HepG2 (cell line): ENCODE data around the gene ZNF79. TPM values are rescaled to one million over a fixed set of nuclear protein-coding genes. Genes with fewer than 3 reads are reported as not detected.

Source experiments
- ATAC-seq: fragments of 200-7000 bp; cut with Tn5 transposase; 3 replicates; pipeline ENCODE4 v1.9.1; 2020; ENCODE audit warnings: mild to moderate bottlenecking, moderate library complexity
- BruUV-seq: library from RNA; stranded (reverse); fragments of 400-500 nt; replicated peaks from 2 replicates; lab custom pipeline; 2021; lab: Mats Ljungman, UMichigan
- CTCF ChIA-PET: fragments of 300-600 bp; formaldehyde crosslinking; extraction: SDS; loops from one replicate; lab custom pipeline; 2021; ENCODE audit warnings: low total read pairs, inconsistent platforms, low intra/inter-chr PET ratio; lab: Yijun Ruan, JAX
- POLR2A ChIA-PET: fragments of 350-600 bp; sonication (Branson Sonifier 250); formaldehyde crosslinking; loops from one replicate; lab custom pipeline; 2020; ENCODE audit warnings: antibody characterized with exemption, inconsistent platforms; lab: Yijun Ruan, JAX
- DNase-seq: peaks from one replicate; pipeline ENCODE4 v3.0.0-alpha.2; 2015; ENCODE audit warnings: low spot score
- FAIRE-seq: peaks from 3 replicates; lab custom pipeline; 2011; peaks lifted over from hg19 to GRCh38; lab: Jason Lieb, UNC
- H2AFZ ChIP-seq: one replicate; pipeline ENCODE4 v1.6.1; 2011; ENCODE audit warnings: low read length, inconsistent platforms
- H3K27ac ChIP-seq: fragments of 300-600 bp; 3 replicates; pipeline ENCODE4 v1.8.0; 2011; ENCODE audit warnings: mixed run types, mild to moderate bottlenecking, mixed read lengths, low read length, inconsistent platforms; ENCODE audit not compliant: insufficient read depth; ENCODE audit errors: extremely low read length
- H3K27me3 ChIP-seq, 2 experiments: fragments of 200-600 bp in 1 of 2; 2 replicates in 1 of 2; 3 replicates in 1 of 2; pipeline versions ENCODE4 v1.6.0 to v1.8.0; 2011; ENCODE audit warnings: low read length in 2 of 2, mild to moderate bottlenecking in 2 of 2, moderate library complexity in 2 of 2, inconsistent platforms in 1 of 2; ENCODE audit not compliant: insufficient read depth in 2 of 2, control insufficient read depth in 1 of 2
- H3K36me3 ChIP-seq, 2 experiments: fragments of 200-600 bp in 1 of 2; replicated peaks in 1 of 2; 2 replicates in 1 of 2; 3 replicates in 1 of 2; pipeline versions ENCODE4 v1.5.1 to v1.8.0; 2011; ENCODE audit warnings: low read length in 2 of 2, inconsistent platforms in 1 of 2; ENCODE audit not compliant: insufficient read depth in 2 of 2, control insufficient read depth in 1 of 2
- H3K4me1 ChIP-seq: 2 replicates; pipeline ENCODE4 v1.5.1; 2012; ENCODE audit warnings: low read length, inconsistent platforms; ENCODE audit not compliant: insufficient read depth
- H3K4me2 ChIP-seq: 2 replicates; pipeline ENCODE4 v1.6.0; 2011; ENCODE audit warnings: low read depth, low read length, inconsistent platforms
- H3K4me3 ChIP-seq, 3 experiments: fragments of 200-600 bp in 1 of 3; sonication (generic), shearing (Covaris generic) in 1 of 3; replicated peaks in 1 of 3; 2 replicates each; pipeline ENCODE4 v1.5.1; 2011 to 2016; ENCODE audit warnings: low read length in 3 of 3, inconsistent platforms in 2 of 3, low read depth in 2 of 3, mild to moderate bottlenecking in 2 of 3, control low read depth in 1 of 3, mixed read lengths in 1 of 3; ENCODE audit not compliant: insufficient read depth in 1 of 3
- H3K79me2 ChIP-seq: one replicate; pipeline ENCODE4 v1.6.1; 2011; ENCODE audit warnings: low read length, inconsistent platforms; ENCODE audit not compliant: insufficient read depth
- H3K9ac ChIP-seq: 2 replicates; pipeline ENCODE4 v1.6.0; 2011; ENCODE audit warnings: mild to moderate bottlenecking, low read depth, low read length, inconsistent platforms; ENCODE audit not compliant: insufficient read depth
- H3K9me3 ChIP-seq: 2 replicates; pipeline ENCODE4 v1.5.1; 2012; ENCODE audit warnings: mild to moderate bottlenecking, low read length
- H4K20me1 ChIP-seq: 2 replicates; pipeline ENCODE4 v1.6.0; 2011; ENCODE audit warnings: inconsistent platforms, mild to moderate bottlenecking, low read length, moderate library complexity; ENCODE audit not compliant: insufficient read depth
- GLI4 ChIP-seq: sonication (generic); formaldehyde crosslinking; IDR thresholded peaks from 2 replicates; pipeline ENCODE4 v1.5.1; 2020; ENCODE audit warnings: missing genetic modification reagents, mild to moderate bottlenecking, moderate library complexity, borderline replicate concordance
- HOXA7 ChIP-seq: sonication (generic); formaldehyde crosslinking; IDR thresholded peaks from 2 replicates; pipeline ENCODE4 v1.8.1; 2022; ENCODE audit warnings: mild to moderate bottlenecking, missing genetic modification reagents, moderate library complexity
- LCORL ChIP-seq, 2 experiments: fragments of 450-650 bp in 1 of 2; sonication (generic) in 1 of 2; formaldehyde crosslinking in 1 of 2; IDR thresholded peaks; 2 replicates each; pipeline versions ENCODE4 v1.5.0 to v1.6.1; 2017 to 2020; ENCODE audit warnings: antibody characterized with exemption in 1 of 2, missing genetic modification reagents in 1 of 2
- MAFF ChIP-seq: IDR thresholded peaks from 2 replicates; pipeline ENCODE4 v1.6.1; 2011; ENCODE audit warnings: low read depth, low read length, improper control_type of control experiment
- POLR2G ChIP-seq: fragments of 200-400 bp; formaldehyde crosslinking; IDR thresholded peaks from 2 replicates; pipeline ENCODE4 v1.6.1; 2018; ENCODE audit warnings: mild to moderate bottlenecking, low read depth, low read length, moderate library complexity
- YY1 ChIP-seq: IDR thresholded peaks from 2 replicates; pipeline ENCODE4 v1.6.1; 2011; ENCODE audit warnings: low read length, low read depth, moderate library complexity, mild to moderate bottlenecking; ENCODE audit not compliant: insufficient read depth, insufficient replicate concordance
- ZNF33B ChIP-seq: sonication (generic); formaldehyde crosslinking; IDR thresholded peaks from 2 replicates; pipeline ENCODE4 v1.5.1; 2020; ENCODE audit warnings: mild to moderate bottlenecking, missing genetic modification reagents
- ZNF446 ChIP-seq: sonication (generic); formaldehyde crosslinking; IDR thresholded peaks from 2 replicates; pipeline ENCODE4 v1.5.0; 2020; ENCODE audit warnings: mild to moderate bottlenecking, missing genetic modification reagents
- ZNF792 ChIP-seq: IDR thresholded peaks from 2 replicates; pipeline ENCODE4 v1.6.1; 2016
- WGBS: methylation state at CpG from one replicate; pipeline ENCODE4 v1.1.6; 2017; ENCODE audit warnings: low lambda C conversion rate; 5-methylcytosine and 5-hydroxymethylcytosine counted together
- in situ Hi-C: cut with HindIII; loops from 2 replicates; pipeline ENCODE4 v1.10.0; 2017; ENCODE audit warnings: low pct_unique_long_range_greater_than_20kb; ENCODE audit not compliant: extremely low pct_ligation_motif_present
- intact Hi-C: fragments of 100-400 bp; cut with micrococcal nuclease; formaldehyde crosslinking; loops from one replicate; pipeline ENCODE4 v1.10.0; 2022; ENCODE audit not compliant: unreplicated experiment
- polyA plus RNA-seq, 8 experiments: library from polyadenylated mRNA; depleted of rRNA in 3 of 8; stranded (reverse) in 7 of 8; unstranded in 1 of 8; fragments of >200 nt; fragmentation: Illumina TruSeq in 4 of 8; extraction: Trizol in 4 of 8; gene quantifications; 2 replicates each; pipeline versions ENCODE4 v1.2.1 to v1.2.3, GENCODE V29; 2011 to 2016; ENCODE audit warnings: low read depth in 4 of 8, missing spikeins in 1 of 8, mixed read lengths in 1 of 8; ENCODE audit not compliant: insufficient read depth in 1 of 8
- total RNA-seq, 5 experiments: library from RNA; depleted of rRNA; stranded (reverse); fragments of >200 nt; fragmentation: Illumina TruSeq; extraction: Trizol; gene quantifications; 2 replicates each; pipeline ENCODE4 v1.2.3, GENCODE V29; 2016; ENCODE audit warnings: low read depth in 1 of 5
- TF ChIP-seq, protein P1 (sequence below): sonication (generic); formaldehyde crosslinking; conservative IDR thresholded peaks from 2 replicates; pipeline ENCODE4 v1.4.0; 2020; ENCODE audit warnings: mild to moderate bottlenecking, missing genetic modification reagents, moderate library complexity
- TF ChIP-seq, protein P2 (sequence below): sonication (generic); formaldehyde crosslinking; IDR thresholded peaks from 2 replicates; pipeline ENCODE4 v1.5.0; 2020; ENCODE audit warnings: mild to moderate bottlenecking, missing genetic modification reagents, borderline replicate concordance
- TF ChIP-seq, protein P3 (sequence below): sonication (generic); formaldehyde crosslinking; IDR thresholded peaks from 2 replicates; pipeline ENCODE4 v1.8.1; 2023; ENCODE audit warnings: missing genetic modification reagents, inconsistent platforms, borderline replicate concordance
- TF ChIP-seq, protein P4 (sequence below): sonication (generic); formaldehyde crosslinking; conservative IDR thresholded peaks from 2 replicates; pipeline ENCODE4 v1.8.0; 2022; ENCODE audit warnings: missing genetic modification reagents

ZNF79 gene
- total and polyA plus RNA-seq, 2 of the 13 experiments (the other 11 are each of a cell fraction or from before 2014, with no cell fraction given): 3.7 to 8.1 TPM

DNA sequence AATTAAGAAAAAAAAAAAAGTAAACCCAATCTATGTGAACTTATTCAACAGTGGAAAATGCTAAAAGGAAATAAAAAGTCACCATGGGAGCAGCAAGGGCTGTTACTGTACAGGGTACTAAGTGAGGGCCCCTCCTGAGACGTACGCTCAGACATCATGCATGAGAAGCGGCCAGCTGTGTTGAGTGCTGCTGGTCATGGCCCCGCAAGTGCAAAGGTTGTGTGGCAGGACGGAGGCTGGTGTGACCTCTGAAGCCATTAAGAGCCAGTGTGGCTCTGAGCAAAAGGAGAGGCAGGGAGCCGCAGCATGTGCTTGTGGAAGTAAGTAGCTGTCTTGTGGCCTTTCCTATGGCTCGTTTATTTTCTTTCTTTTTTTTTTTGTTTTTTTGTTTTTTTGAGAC, 3.1 kb upstream of the ZNF79 start:
- intact Hi-C loops (loop anchor here (5.0 kb wide), 1 partner anchor 209 kb away; no protein-coding TSS in a partner anchor), in situ Hi-C loops (no loop called here)
- Histone ChIP-seq H3K4me2 (peak overlapping the region; percentile 44; the same call in 1 of the 2 replicates), H3K9me3 (no peaks in the 10 kb centered on the region), H3K79me2 (peaks cover 34% of the 10 kb centered on the region), H2AFZ (no peak overlapping the region), H3K27me3 (no peaks in the 10 kb centered on the region; a peak in 1 of 5 replicates), H3K9ac (no peak overlapping the region), H3K4me3 (no peak overlapping the region), H4K20me1 (no peaks in the 10 kb centered on the region), H3K27ac (peak overlapping the region; percentile 46), H3K36me3 (no peaks in the 10 kb centered on the region), H3K4me1 (peaks cover 38% of the 10 kb centered on the region)
- FAIRE-seq: peak; percentile 49
- ChIA-PET CTCF (no interaction called here), POLR2A (interaction anchor here (0.8 to 3.3 kb wide), 4 partner anchors 24 to 197 kb away, joined by 3 to 20 read pairs (median 5); partner anchors contain the start of genes LRSAM1, RPL12 and SLC2A8)
- WGBS: 59% methylated on average over 5 of the region's 7 CpGs
- no peak for DNase-seq
- ATAC-seq: 0 out of 3 replicates have a peak, but pooled peaks have one; percentile 3
- BruUV-seq: no TSS peak
- TF ChIP-seq MAFF (no peak), ZNF33B (no peak), POLR2G (peak; percentile 38; the same call in 1 of the 2 replicates), HOXA7 (CRISPR knock-in tag) (no peak), GLI4 (CRISPR knock-in tag) (no peak), ZNF446 (no peak), ZNF792 (no peak), YY1 (peak; percentile 34), LCORL (IDR thresholded peaks at IDR 0.05) (no peak), LCORL (CRISPR knock-in tag; IDR thresholded peaks at IDR 0.05) (no peak)
- TF ChIP-seq, protein P1, sequence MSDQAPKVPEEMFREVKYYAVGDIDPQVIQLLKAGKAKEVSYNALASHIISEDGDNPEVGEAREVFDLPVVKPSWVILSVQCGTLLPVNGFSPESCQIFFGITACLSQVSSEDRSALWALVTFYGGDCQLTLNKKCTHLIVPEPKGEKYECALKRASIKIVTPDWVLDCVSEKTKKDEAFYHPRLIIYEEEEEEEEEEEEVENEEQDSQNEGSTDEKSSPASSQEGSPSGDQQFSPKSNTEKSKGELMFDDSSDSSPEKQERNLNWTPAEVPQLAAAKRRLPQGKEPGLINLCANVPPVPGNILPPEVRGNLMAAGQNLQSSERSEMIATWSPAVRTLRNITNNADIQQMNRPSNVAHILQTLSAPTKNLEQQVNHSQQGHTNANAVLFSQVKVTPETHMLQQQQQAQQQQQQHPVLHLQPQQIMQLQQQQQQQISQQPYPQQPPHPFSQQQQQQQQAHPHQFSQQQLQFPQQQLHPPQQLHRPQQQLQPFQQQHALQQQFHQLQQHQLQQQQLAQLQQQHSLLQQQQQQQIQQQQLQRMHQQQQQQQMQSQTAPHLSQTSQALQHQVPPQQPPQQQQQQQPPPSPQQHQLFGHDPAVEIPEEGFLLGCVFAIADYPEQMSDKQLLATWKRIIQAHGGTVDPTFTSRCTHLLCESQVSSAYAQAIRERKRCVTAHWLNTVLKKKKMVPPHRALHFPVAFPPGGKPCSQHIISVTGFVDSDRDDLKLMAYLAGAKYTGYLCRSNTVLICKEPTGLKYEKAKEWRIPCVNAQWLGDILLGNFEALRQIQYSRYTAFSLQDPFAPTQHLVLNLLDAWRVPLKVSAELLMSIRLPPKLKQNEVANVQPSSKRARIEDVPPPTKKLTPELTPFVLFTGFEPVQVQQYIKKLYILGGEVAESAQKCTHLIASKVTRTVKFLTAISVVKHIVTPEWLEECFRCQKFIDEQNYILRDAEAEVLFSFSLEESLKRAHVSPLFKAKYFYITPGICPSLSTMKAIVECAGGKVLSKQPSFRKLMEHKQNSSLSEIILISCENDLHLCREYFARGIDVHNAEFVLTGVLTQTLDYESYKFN: 0 out of 2 replicates have a peak, but pooled peaks have one; percentile 19
- TF ChIP-seq, protein P2, sequence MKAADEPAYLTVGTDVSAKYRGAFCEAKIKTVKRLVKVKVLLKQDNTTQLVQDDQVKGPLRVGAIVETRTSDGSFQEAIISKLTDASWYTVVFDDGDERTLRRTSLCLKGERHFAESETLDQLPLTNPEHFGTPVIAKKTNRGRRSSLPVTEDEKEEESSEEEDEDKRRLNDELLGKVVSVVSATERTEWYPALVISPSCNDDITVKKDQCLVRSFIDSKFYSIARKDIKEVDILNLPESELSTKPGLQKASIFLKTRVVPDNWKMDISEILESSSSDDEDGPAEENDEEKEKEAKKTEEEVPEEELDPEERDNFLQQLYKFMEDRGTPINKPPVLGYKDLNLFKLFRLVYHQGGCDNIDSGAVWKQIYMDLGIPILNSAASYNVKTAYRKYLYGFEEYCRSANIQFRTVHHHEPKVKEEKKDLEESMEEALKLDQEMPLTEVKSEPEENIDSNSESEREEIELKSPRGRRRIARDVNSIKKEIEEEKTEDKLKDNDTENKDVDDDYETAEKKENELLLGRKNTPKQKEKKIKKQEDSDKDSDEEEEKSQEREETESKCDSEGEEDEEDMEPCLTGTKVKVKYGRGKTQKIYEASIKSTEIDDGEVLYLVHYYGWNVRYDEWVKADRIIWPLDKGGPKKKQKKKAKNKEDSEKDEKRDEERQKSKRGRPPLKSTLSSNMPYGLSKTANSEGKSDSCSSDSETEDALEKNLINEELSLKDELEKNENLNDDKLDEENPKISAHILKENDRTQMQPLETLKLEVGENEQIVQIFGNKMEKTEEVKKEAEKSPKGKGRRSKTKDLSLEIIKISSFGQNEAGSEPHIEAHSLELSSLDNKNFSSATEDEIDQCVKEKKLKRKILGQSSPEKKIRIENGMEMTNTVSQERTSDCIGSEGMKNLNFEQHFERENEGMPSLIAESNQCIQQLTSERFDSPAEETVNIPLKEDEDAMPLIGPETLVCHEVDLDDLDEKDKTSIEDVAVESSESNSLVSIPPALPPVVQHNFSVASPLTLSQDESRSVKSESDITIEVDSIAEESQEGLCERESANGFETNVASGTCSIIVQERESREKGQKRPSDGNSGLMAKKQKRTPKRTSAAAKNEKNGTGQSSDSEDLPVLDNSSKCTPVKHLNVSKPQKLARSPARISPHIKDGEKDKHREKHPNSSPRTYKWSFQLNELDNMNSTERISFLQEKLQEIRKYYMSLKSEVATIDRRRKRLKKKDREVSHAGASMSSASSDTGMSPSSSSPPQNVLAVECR (CRISPR knock-in tag): peak; percentile 22; the same call in 1 of the 2 replicates
- TF ChIP-seq, protein P3, sequence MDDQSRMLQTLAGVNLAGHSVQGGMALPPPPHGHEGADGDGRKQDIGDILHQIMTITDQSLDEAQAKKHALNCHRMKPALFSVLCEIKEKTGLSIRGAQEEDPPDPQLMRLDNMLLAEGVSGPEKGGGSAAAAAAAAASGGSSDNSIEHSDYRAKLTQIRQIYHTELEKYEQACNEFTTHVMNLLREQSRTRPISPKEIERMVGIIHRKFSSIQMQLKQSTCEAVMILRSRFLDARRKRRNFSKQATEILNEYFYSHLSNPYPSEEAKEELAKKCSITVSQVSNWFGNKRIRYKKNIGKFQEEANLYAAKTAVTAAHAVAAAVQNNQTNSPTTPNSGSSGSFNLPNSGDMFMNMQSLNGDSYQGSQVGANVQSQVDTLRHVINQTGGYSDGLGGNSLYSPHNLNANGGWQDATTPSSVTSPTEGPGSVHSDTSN (CRISPR knock-in tag): no peak
- TF ChIP-seq, protein P4, sequence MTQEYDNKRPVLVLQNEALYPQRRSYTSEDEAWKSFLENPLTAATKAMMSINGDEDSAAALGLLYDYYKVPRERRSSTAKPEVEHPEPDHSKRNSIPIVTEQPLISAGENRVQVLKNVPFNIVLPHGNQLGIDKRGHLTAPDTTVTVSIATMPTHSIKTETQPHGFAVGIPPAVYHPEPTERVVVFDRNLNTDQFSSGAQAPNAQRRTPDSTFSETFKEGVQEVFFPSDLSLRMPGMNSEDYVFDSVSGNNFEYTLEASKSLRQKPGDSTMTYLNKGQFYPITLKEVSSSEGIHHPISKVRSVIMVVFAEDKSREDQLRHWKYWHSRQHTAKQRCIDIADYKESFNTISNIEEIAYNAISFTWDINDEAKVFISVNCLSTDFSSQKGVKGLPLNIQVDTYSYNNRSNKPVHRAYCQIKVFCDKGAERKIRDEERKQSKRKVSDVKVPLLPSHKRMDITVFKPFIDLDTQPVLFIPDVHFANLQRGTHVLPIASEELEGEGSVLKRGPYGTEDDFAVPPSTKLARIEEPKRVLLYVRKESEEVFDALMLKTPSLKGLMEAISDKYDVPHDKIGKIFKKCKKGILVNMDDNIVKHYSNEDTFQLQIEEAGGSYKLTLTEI (CRISPR knock-in tag): no peak
